HL-60 (cell line): ENCODE results near the gene BSN.

Experiments used
- DNase-seq, 2 experiments: peaks; one replicate each; pipeline ENCODE4 v3.0.0-alpha.2; 2010 to 2020; ENCODE audit warnings: low read depth in 1 of 2, low spot score in 1 of 2
- H3K27ac ChIP-seq: fragments of 250-450 bp; sonication (Bioruptor Pico); replicated peaks from 2 replicates; pipeline ENCODE4 v1.5.1; 2020; ENCODE audit warnings: mild to moderate bottlenecking, moderate library complexity
- H3K27me3 ChIP-seq: fragments of 250-450 bp; sonication (Bioruptor Pico); 2 replicates; pipeline ENCODE4 v1.5.1; 2021; ENCODE audit warnings: mild to moderate bottlenecking, moderate library complexity; ENCODE audit not compliant: insufficient read depth, poor library complexity, severe bottlenecking
- H3K4me3 ChIP-seq: replicated peaks from 2 replicates; pipeline ENCODE4 v1.5.1; 2011; ENCODE audit warnings: mild to moderate bottlenecking, control low read depth, low read length; ENCODE audit not compliant: insufficient read depth
- GABPA ChIP-seq: IDR thresholded peaks from 2 replicates; pipeline ENCODE4 v1.6.1; 2012; ENCODE audit warnings: low read depth
- POLR2AphosphoS5 ChIP-seq: IDR thresholded peaks from 2 replicates; pipeline ENCODE4 v1.6.1; 2012; ENCODE audit warnings: low read depth
- SPI1 ChIP-seq: IDR thresholded peaks from 2 replicates; pipeline ENCODE4 v1.6.1; 2012; ENCODE audit warnings: low read depth, mild to moderate bottlenecking, borderline replicate concordance
- TF ChIP-seq, protein P1 (sequence below): IDR thresholded peaks from one replicate; pipeline ENCODE4 v1.5.1; 2011; ENCODE audit warnings: low read length, control low read depth, inconsistent platforms; ENCODE audit not compliant: insufficient read depth
- TF ChIP-seq, protein P2 (sequence below): IDR thresholded peaks from 2 replicates; pipeline ENCODE4 v1.6.1; 2012; ENCODE audit warnings: low read depth; ENCODE audit not compliant: insufficient replicate concordance

BSN gene

DNA sequence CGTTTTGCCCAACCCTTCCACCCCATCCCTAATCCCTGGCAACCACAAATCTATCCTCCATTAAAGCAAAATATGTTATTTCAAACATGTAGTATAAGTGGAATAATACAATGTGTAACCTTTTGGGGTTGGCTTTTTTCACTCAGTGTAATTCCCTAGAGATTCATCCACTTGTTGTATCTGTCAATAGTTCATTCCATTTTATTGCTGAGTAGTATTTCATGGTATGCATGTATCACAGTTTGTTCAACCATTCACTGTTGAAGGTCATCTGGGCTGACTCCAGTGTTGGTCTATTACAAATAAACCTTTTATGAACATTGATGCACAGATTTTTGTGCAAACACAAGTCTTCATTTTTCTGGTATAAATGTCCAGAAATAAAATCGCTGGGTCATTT lies 38.8 kb downstream of the BSN start:
- TF ChIP-seq, protein P1, sequence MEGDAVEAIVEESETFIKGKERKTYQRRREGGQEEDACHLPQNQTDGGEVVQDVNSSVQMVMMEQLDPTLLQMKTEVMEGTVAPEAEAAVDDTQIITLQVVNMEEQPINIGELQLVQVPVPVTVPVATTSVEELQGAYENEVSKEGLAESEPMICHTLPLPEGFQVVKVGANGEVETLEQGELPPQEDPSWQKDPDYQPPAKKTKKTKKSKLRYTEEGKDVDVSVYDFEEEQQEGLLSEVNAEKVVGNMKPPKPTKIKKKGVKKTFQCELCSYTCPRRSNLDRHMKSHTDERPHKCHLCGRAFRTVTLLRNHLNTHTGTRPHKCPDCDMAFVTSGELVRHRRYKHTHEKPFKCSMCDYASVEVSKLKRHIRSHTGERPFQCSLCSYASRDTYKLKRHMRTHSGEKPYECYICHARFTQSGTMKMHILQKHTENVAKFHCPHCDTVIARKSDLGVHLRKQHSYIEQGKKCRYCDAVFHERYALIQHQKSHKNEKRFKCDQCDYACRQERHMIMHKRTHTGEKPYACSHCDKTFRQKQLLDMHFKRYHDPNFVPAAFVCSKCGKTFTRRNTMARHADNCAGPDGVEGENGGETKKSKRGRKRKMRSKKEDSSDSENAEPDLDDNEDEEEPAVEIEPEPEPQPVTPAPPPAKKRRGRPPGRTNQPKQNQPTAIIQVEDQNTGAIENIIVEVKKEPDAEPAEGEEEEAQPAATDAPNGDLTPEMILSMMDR: no peak
- TF ChIP-seq POLR2AphosphoS5 (no peak), SPI1 (no peak), GABPA (no peak)
- TF ChIP-seq, protein P2, sequence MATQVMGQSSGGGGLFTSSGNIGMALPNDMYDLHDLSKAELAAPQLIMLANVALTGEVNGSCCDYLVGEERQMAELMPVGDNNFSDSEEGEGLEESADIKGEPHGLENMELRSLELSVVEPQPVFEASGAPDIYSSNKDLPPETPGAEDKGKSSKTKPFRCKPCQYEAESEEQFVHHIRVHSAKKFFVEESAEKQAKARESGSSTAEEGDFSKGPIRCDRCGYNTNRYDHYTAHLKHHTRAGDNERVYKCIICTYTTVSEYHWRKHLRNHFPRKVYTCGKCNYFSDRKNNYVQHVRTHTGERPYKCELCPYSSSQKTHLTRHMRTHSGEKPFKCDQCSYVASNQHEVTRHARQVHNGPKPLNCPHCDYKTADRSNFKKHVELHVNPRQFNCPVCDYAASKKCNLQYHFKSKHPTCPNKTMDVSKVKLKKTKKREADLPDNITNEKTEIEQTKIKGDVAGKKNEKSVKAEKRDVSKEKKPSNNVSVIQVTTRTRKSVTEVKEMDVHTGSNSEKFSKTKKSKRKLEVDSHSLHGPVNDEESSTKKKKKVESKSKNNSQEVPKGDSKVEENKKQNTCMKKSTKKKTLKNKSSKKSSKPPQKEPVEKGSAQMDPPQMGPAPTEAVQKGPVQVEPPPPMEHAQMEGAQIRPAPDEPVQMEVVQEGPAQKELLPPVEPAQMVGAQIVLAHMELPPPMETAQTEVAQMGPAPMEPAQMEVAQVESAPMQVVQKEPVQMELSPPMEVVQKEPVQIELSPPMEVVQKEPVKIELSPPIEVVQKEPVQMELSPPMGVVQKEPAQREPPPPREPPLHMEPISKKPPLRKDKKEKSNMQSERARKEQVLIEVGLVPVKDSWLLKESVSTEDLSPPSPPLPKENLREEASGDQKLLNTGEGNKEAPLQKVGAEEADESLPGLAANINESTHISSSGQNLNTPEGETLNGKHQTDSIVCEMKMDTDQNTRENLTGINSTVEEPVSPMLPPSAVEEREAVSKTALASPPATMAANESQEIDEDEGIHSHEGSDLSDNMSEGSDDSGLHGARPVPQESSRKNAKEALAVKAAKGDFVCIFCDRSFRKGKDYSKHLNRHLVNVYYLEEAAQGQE: no peak
- H3K27ac ChIP-seq: no peak overlapping the region
- no peak overlapping the region for H3K4me3 ChIP-seq
- no peak for DNase-seq
- no peaks in the 10 kb centered on the region for H3K27me3 ChIP-seq

DNA sequence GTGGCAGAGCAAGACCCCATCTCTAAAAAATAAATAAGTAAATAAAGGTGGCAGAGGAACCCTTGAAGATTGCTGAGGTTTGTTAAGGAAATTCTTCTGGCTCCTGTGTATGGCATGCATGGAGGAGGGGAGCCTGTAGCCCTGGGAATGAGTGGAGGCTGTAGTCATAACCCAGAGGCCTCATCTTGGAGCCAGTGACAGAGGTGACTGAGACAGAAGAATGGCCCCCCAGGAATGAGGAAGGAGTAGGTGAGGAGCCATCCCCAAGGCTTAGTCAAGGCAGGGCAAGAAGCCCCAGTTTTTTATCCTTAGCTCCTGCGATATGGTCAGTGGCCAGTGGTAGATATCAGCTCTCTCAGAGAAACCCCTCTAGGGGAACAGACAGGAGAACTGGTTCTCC lies 46.5 kb downstream of the BSN start:
- DNase-seq: no peak
- H3K27me3 ChIP-seq: no peaks in the 10 kb centered on the region
- H3K27ac ChIP-seq: no peak overlapping the region
- TF ChIP-seq, protein P2: no peak
- no peak for TF ChIP-seq POLR2AphosphoS5
- no peak for TF ChIP-seq SPI1
- no peak for TF ChIP-seq GABPA
- TF ChIP-seq, protein P1: no peak
- no peak overlapping the region for H3K4me3 ChIP-seq

DNA sequence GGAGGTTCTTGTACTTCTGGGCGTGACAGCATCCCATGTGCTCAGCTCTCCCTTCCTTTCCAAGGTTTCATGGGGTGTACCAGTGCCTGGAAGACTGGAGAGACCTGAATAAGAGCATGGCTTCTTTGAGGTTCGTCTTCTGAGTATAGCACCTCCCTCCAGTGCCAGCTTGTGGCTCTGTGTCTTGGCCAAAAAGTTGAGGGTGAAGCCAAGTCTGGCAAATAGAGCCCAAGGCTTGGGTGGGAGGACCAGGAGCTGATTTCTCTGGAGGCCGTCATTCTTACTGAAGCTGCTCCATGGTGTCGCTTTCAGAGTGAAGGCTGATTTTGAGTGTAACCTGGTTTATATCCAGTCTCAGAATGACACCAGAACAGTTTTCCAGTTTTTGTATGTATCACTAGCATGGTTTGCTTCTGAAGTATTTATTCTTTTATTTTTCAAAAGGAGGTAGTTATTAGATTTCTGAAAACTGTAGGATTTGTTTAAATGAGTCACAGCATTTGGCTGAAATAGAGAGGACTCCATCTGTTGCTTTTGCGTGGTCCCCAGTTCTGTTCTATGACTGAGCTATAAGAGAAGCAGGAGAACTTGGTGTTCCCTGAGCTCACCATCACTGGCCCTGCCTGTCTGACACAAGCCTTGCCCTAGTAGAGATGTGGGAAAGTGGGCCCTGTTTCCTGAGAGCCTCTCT lies 47.2 kb downstream of the BSN start:
- TF ChIP-seq, protein P2: no peak
- TF ChIP-seq GABPA: no peak
- TF ChIP-seq POLR2AphosphoS5: no peak
- TF ChIP-seq SPI1: no peak
- TF ChIP-seq, protein P1: no peak
- Histone ChIP-seq H3K27me3 (no peaks in the 10 kb centered on the region), H3K4me3 (no peak overlapping the region), H3K27ac (no peak overlapping the region)
- no peak for DNase-seq
